Central memory CD8-positive, alpha-beta T cell (primary cell): ENCODE results near the gene DGCR2.
"Not testable (repeated sequence)": the region's sequence is repeated elsewhere in the genome, so short reads cannot be mapped to it uniquely, and the experiment has no call there.

ENCODE experiments used
- ATAC-seq: fragments of 150-1000 bp; cut with Tn5 transposase; replicated peaks from 2 replicates; pipeline ENCODE4 v1.10.0; 2022; ENCODE audit warnings: mild to moderate bottlenecking, moderate FRiP score, moderate number of reproducible peaks; ENCODE audit not compliant: poor library complexity, severe bottlenecking; ENCODE audit errors: extremely low read depth
- DNase-seq, 2 donors: peaks; one replicate each; pipeline ENCODE4 v3.0.0; 2021; ENCODE audit warnings: low spot score in 2 of 2
- H3K27ac Mint-ChIP-seq: one replicate; pipeline ENCODE4 v1.8.0; 2022; ENCODE audit warnings: low read depth, mild to moderate bottlenecking, moderate library complexity, mixed read lengths
- H3K27me3 Mint-ChIP-seq: one replicate; pipeline ENCODE4 v1.8.0; 2022; ENCODE audit warnings: mixed read lengths
- H3K36me3 Mint-ChIP-seq: one replicate; pipeline ENCODE4 v1.8.0; 2022; ENCODE audit warnings: mild to moderate bottlenecking, moderate library complexity, mixed read lengths; ENCODE audit not compliant: insufficient read depth
- H3K4me1 Mint-ChIP-seq: one replicate; pipeline ENCODE4 v1.8.0; 2022; ENCODE audit warnings: mixed read lengths
- H3K4me3 Mint-ChIP-seq: one replicate; pipeline ENCODE4 v1.8.0; 2022; ENCODE audit warnings: mild to moderate bottlenecking, moderate library complexity, mixed read lengths
- H3K9me3 Mint-ChIP-seq: one replicate; pipeline ENCODE4 v1.8.0; 2022; ENCODE audit warnings: mixed read lengths

The DGCR2 gene

DNA sequence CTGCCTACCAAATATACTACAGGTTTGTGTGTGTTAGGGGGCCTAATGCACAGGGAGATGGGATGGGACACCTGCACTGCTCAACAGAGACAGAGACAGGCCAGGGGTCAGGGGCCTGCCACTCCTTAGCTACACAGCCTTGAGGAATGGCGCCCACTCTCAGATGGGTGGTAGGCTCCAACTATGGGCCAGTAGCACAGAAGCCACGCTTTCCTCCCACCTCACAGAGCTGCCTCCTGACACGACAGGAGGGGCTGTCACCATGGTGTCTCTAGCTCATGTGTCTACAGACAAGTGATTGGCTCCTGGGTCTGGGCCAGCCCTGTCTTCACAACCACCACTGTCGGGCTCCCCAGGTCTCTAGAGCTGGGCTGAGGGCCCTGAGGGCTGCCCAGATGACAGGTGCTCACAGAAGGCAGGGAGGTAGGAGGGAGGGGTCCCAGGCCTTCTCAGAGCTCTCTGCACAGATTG lies 81.8 kb downstream of the DGCR2 start:
- Mint-ChIP-seq H3K27ac (no peak overlapping the region), H3K27me3 (no peaks in the 10 kb centered on the region), H3K4me3 (no peak overlapping the region), H3K36me3 (peaks cover 22% of the 10 kb centered on the region), H3K9me3 (no peaks in the 10 kb centered on the region), H3K4me1 (no peaks in the 10 kb centered on the region)
- ATAC-seq (no peak), DNase-seq (no peak)

DNA sequence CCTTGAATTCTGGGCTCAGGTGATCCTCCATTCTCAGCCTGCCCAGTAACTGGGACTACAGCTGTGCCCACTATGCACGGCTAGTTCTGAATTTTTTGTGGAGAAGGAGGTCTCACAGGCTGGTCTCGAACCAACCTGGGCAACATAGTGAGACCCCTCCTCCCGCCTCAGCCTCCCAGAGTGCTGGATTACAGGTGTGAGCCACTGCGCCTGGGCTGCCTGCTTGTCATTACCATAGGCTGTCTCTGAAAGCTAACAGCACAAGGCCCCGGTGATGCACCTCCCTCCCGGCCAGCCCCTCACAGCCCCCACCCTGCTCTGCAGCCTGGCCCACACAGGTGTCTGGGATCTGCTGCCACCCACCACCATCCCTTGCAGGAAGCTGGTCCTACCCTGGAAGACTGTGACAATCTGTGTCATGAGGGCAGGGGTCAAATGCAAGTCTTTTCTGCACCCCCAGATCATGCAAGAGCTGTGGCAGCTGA lies 82.4 kb downstream of the DGCR2 start:
- Mint-ChIP-seq H3K27me3 (no peaks in the 10 kb centered on the region), H3K4me3 (no peak overlapping the region), H3K36me3 (peaks cover 16% of the 10 kb centered on the region), H3K9me3 (no peaks in the 10 kb centered on the region), H3K4me1 (no peaks in the 10 kb centered on the region), H3K27ac (no peak overlapping the region)
- ATAC-seq (no peak), DNase-seq (no peak)

DNA sequence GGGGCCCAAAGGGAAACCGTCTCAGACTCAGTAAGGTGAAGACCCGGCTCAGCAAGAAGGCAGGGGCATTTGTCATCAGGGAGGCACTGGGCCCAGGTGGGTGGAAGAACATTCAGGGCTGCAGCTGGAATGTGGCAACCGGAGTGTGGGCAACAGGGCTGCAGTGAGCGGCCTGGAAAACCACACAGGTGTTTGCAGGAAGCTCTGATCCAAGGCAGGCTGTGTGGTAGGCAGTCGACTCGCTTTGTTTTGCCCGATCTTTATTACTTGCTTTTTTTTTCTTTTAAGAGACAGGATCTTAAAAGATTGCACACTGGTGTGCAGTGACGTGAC lies 82.8 kb downstream of the DGCR2 start:
- Mint-ChIP-seq H3K4me1 (no peaks in the 10 kb centered on the region), H3K27ac (no peak overlapping the region), H3K36me3 (peaks cover 14% of the 10 kb centered on the region), H3K4me3 (no peak overlapping the region), H3K27me3 (no peaks in the 10 kb centered on the region), H3K9me3 (no peaks in the 10 kb centered on the region)
- ATAC-seq (no peak), DNase-seq (no peak)

DNA sequence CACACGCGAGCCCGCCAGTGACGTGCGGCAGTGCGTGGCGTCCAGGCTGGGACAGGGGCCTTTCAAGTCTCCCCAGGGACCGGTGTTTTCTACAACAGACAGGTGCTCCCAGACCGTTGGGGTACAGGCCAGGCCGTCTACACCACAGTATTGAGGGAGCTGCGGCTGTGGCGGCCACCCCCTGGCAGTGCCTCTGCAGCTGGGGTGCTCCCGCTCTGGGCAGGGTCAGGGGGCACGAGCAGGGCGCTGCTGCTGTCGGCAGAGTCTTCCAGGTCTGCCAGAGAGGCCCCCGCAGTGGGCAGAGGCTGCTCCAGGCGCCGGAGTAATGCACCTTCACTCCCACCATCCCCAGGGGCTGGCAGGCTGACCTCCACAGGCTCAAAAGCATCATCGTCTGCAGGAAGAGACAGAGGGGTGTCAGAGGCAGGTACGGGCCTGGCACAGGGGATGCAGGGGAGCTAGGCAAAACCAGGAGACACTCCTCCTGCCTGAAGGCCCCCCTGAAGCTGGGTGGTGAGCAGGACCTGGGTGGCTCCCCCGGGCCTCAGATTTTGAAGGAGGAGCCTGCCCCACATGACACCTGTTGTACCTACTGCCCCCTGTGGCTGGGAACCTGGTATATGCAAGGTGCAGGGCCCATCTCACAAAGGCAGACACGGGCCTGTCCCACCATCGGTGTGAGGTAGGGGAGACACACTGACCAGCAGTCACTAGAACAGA lies 83.3 kb downstream of the DGCR2 start:
- H3K9me3 Mint-ChIP-seq, result no peaks in the 10 kb centered on the region
- no peaks in the 10 kb centered on the region for H3K4me1 Mint-ChIP-seq
- no peak overlapping the region for H3K4me3 Mint-ChIP-seq
- peaks cover 11% of the 10 kb centered on the region for H3K36me3 Mint-ChIP-seq
- DNase-seq (no peak), ATAC-seq (no peak)
- H3K27ac Mint-ChIP-seq, result no peak overlapping the region
- no peaks in the 10 kb centered on the region for H3K27me3 Mint-ChIP-seq

DNA sequence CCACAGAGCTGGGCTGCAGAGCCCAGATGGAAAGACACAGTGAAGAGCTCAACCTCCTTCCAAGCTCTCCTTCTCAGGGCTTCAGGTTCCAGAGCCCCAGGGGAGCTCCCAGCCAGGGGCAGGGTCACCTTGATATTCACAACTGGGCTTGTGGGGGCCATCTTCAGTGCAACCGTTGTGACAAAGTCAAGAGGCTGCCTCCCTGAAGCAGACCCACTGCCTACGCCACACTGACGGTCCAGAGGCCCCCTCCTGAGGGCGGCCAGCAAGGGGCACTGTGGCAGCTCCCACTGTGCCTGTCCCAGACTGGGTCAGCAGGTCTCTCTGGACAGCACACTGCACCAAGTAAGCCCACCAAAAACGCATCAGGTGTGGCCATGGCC lies 84.1 kb downstream of the DGCR2 start:
- H3K9me3 Mint-ChIP-seq, result no peaks in the 10 kb centered on the region
- no peak for DNase-seq
- no peak overlapping the region for H3K4me3 Mint-ChIP-seq
- ATAC-seq, result no peak
- H3K4me1 Mint-ChIP-seq, result no peaks in the 10 kb centered on the region
- H3K27me3 Mint-ChIP-seq, result no peaks in the 10 kb centered on the region
- no peak overlapping the region for H3K27ac Mint-ChIP-seq
- peaks cover 11% of the 10 kb centered on the region for H3K36me3 Mint-ChIP-seq

DNA sequence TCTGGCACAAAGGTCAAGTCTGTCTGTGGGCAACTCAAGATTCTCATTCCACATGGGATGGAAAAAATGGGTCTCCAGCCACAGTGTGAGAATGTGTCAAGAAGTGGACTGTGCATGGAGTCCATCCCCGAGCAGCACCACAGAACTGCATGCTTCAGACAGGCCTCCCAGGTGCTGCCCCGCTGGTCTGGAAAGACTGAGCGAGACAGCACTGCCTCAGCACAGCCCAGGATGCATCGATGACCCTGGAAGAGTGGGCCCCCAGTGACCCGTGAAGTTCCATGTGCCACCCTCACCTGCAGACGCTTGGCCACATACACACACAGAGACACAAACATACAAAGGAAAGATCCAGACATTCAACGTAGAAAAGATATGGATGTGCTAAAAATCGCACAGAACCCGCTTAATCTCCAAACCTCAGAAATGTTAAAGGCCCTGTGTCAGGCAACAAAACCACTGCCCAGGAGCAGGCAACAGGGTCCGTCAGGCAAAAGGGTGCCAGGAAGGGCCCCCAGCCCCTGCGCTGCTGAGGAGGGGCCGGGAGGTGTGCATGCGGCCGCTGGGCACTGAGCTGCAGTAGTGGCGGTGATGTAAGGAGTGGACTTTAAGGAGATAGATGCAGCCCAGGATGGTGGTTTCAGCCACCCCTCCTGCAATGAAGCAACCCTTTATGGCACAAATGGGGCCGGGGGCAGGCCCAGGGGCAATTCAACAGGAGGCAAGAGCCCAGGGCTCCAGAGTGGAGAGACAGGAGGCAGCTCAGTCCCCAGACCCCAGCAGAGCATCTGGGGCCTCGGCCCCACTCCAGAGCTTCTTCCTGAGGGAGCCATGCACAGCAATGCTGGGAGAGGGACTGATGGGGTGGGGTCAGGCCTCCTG lies 84.7 kb downstream of the DGCR2 start:
- no peak for DNase-seq
- no peaks in the 10 kb centered on the region for H3K4me1 Mint-ChIP-seq
- no peak overlapping the region for H3K27ac Mint-ChIP-seq
- no peaks in the 10 kb centered on the region for H3K27me3 Mint-ChIP-seq
- no peak for ATAC-seq
- no peak overlapping the region for H3K4me3 Mint-ChIP-seq
- peaks cover 13% of the 10 kb centered on the region for H3K36me3 Mint-ChIP-seq
- no peaks in the 10 kb centered on the region for H3K9me3 Mint-ChIP-seq

DNA sequence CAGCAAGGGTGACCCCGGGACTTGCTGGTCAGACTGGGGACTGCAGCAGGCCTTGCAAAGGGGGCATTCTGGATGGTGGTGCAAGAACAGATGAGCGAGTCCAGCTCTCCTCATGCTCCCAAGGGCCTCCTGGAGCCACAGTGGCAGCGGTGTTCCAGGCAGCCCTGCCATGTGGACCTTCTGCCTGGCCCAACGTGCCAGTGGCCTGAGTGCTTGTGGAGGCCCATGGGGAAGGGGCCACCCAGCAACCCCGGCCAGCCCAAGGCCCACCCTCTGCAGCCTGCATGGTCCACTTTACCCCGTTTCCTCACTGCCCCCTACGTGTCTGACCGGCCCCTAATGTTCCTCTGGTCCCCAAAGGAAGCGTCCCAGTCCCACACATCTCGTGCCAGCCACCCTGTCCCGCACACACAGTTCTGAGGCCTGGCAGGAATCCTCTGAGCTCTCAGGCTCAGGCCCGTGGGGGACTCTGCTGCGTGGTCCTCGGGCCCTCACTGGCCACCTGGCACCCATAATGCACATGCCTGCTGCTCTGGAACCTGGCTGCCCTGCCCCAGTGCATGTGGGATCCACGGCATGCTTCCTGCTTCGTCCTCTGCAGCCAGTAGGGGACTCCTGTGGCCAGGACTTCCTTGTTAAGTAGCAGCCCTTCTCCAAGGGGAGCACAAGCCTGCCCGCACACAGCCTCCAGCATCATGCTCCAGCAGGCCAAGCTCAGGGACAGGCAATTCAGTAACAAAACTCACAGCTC lies 85.5 kb downstream of the DGCR2 start:
- H3K36me3 Mint-ChIP-seq, result peaks cover 11% of the 10 kb centered on the region
- no peaks in the 10 kb centered on the region for H3K27me3 Mint-ChIP-seq
- no peaks in the 10 kb centered on the region for H3K9me3 Mint-ChIP-seq
- no peak for ATAC-seq
- no peaks in the 10 kb centered on the region for H3K4me1 Mint-ChIP-seq
- H3K27ac Mint-ChIP-seq, result no peak overlapping the region
- no peak for DNase-seq
- no peak overlapping the region for H3K4me3 Mint-ChIP-seq

DNA sequence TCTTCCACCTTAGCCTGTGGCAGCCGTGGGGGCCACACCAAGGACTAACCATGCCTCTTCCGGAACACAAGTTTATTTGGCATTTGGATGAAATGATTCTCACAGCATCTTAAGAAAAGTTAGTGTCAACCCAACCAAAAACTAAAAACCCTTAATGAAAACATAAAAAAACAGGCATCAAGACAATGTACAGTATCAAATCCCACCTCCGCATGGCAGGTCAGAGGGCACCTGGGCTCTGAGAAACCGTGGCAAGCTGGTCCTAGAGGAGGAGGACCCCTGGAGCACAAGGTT lies 86.0 kb downstream of the DGCR2 start:
- no peak overlapping the region for H3K27ac Mint-ChIP-seq
- H3K4me1 Mint-ChIP-seq, result no peaks in the 10 kb centered on the region
- no peak for ATAC-seq
- no peaks in the 10 kb centered on the region for H3K27me3 Mint-ChIP-seq
- no peak overlapping the region for H3K4me3 Mint-ChIP-seq
- no peaks in the 10 kb centered on the region for H3K9me3 Mint-ChIP-seq
- peaks cover 11% of the 10 kb centered on the region for H3K36me3 Mint-ChIP-seq
- no peak for DNase-seq

DNA sequence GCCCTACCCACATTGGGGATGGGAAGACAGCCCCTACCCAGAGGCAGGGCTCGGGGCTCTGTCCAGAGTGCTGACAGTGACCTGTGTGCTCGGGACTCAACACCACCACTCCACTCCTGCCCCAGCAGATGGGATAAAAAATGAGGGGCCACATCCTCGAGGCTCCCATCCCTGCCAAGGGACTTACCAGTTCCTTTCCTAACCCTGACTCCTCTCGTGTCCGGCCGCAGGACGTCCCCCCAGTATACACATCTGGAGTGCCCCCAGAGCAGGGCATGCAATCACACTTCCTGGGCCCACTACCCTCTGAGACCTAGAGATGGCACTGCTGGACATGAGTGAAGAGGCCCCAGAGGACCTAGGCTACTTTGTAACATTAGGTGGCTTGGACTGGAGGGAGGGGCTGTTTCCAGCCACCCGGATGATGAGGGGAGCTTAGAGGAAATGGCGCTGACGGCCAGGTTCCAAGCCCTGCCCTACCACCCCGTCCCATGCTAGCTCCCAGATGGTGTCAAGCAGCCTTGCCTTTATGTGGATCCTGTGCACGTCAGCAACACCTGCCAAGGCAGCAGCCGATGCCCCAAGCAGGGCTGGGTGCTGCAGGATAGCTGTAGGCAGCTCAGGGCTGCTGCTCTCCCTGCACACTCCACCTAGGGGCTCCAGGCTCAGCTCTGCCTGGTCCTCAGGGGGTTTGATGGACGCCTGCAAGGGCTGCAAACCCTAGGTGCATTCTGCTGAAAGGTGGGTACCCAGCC lies 86.6 kb downstream of the DGCR2 start:
- H3K27me3 Mint-ChIP-seq, result no peaks in the 10 kb centered on the region
- no peaks in the 10 kb centered on the region for H3K4me1 Mint-ChIP-seq
- no peak overlapping the region for H3K4me3 Mint-ChIP-seq
- no peaks in the 10 kb centered on the region for H3K9me3 Mint-ChIP-seq
- H3K36me3 Mint-ChIP-seq, result peaks cover 11% of the 10 kb centered on the region
- ATAC-seq, result peak; percentile 14
- no peak for DNase-seq
- no peak overlapping the region for H3K27ac Mint-ChIP-seq

DNA sequence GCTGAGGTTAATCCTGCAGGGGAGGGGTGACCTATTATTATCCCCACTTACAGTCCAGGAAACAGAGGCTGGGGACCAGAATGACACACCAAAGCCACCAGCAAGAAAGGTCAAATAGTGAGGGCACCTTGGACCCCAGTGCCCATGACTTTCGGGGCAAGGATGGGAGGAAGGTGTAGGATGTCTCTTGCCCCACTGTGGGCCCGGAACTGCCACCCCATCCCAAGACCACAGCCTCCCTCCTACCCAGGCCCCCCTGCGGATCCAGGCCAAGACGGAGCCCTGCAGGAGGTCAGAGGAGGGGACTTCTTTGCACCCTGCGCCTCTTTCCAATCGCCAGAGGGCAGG lies 87.1 kb downstream of the DGCR2 start:
- H3K27ac Mint-ChIP-seq, H3K27me3 Mint-ChIP-seq: not testable (repeated sequence)

DNA sequence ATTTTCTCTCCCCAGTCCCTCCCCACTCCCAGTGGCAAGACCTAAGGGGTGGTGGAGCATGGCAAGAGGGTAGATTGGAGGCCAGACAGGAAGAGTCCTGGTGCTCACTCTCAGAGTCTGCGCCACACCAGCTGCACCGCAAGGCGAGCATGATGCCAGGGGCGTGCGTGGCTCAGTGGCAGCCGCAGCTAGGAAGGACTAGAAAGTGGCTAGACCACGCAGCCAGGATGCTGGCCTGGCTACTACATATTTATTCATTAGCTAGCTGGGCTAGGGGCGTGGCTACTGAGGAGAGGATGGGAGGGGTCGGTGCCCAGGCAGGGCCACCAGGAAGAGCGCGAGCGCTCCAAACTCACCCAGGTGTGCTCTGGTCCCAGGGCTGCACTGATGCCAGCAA lies 87.5 kb downstream of the DGCR2 start:
- H3K36me3 Mint-ChIP-seq, H3K27ac Mint-ChIP-seq, ATAC-seq, H3K4me3 Mint-ChIP-seq, H3K4me1 Mint-ChIP-seq, H3K27me3 Mint-ChIP-seq, DNase-seq, H3K9me3 Mint-ChIP-seq: not testable (repeated sequence)

More for the DNA sequence above, 87.1 kb downstream of the DGCR2 start:
- not testable (repeated sequence) for H3K4me3 Mint-ChIP-seq, H3K36me3 Mint-ChIP-seq, ATAC-seq, H3K4me1 Mint-ChIP-seq, H3K9me3 Mint-ChIP-seq, DNase-seq

DNA sequence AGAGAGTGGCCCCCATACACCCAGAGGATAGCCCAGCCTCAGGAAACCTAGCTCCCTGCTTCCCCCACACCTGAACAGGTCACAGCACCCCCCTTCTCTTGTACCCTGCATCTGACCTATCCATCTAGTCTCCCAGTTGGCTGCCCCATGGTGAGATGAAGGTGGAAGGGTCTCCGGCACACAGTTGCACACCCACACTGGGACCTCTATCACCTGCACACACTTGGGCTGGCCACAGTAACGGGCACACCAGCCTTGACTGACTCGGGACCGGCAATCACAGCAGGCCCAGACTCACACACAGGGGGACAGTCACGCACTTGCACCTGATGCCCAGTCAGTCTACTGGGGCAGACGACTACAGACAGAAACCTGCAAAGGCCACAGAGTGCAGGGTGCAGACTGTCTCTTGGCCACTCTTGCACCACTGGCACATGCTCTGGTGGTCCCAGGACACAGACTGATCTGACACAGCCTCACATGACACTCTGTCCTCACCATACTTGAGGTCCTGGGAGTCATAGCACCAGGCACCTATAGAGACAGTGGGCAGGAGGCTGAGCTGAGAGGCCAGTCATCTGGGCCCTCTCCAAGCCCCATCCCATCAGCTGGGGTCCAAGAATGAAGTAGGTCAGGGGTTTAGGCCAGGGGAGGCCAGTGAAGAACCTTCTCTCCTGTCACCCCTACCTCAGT lies 88.0 kb downstream of the DGCR2 start:
- not testable (repeated sequence) for H3K4me3 Mint-ChIP-seq, H3K27me3 Mint-ChIP-seq, DNase-seq, H3K27ac Mint-ChIP-seq, H3K9me3 Mint-ChIP-seq, H3K4me1 Mint-ChIP-seq, H3K36me3 Mint-ChIP-seq, ATAC-seq
